IPS DF 19.7 (cell line): ENCODE results near the gene SEC11A.

Experiments used
- DNase-seq: peaks from one replicate; pipeline ENCODE4 v3.0.0-alpha.2; 2013; ENCODE audit warnings: low read depth, low spot score

SEC11A gene

GRCh38 chr15:84684092-84684491 lies 31.8 kb downstream of the SEC11A start:
- no peak for DNase-seq

DNA sequence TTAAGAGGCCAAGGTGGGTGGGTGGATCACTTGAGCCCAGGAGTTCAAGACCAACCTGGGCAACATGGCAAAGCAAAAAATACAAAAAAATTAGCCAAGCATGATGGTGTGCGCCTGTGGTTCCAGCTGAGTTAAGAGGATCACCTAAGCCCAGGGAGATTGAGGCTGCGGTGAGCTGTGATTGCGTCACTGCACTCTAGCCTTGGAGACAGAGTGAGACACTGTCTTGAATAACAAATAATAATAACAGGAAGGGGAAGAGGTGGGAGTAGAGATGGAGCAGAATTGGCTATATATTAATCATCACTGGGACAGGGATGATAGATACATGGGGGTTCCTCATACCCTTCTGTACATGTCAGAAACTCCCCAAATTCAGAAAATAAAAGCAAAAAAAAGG lies 34.1 kb downstream of the SEC11A start:
- no peak for DNase-seq

DNA sequence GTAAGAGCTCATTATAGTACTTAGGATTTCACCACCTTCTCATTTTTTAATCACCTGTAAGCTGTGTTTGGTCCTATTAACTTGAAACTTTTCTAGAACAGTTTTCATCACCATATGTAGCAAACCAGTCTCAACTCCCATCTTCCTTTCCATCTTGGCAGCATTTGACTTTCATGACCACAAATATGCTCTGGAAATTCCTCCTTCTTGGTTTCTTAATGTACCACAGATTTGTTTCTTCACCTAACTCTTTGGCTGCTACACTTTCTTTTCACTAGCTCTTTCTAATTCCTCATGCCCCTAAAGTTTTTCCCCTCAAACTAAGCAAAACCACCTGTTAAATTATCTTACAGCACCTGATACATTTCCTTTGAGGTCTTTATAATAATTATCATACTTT lies 44.7 kb downstream of the SEC11A start:
- no peak for DNase-seq

DNA sequence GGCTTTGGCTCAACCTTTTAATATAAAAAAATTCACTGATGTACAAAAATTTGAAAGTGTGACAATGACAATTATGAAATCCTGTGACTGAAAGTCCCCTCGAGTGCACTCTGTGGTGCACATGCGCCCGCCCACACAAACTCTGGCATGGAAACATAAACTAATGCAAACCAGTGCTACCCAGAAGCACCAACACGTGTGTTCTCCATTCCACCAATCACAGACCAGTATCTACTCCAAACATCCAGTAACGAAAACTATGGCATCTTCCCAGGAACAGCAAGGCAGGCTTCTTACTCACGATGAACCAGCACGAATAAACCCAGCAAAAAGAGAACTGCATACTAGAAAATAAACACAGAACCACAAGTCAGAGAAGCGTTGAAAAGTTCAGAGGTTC lies 46.2 kb downstream of the SEC11A start:
- DNase-seq, result no peak

GRCh38 chr15:84668221-84668982 lies 47.5 kb downstream of the SEC11A start:
- DNase-seq, result no peak

GRCh38 chr15:84666373-84666772 lies 49.6 kb downstream of the SEC11A start:
- no peak for DNase-seq

DNA sequence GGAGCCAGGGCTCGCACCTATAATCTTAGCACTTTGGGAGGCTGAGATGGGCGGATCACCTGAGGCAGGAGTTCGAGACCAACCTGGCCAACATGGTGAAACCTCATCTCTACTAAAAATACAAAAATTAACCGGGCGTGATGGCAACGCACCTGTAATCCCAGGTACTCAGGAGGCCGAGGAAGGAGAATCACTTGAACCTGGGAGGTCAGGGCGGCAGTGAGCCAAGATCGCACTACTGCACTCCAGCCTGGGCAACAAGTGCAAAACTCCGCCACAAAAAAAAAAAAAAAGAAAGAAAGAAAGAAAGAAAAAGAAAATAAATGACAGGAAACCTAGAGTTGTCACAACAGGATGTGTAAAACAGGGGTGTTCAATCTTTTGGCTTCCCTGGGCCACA lies 54.9 kb downstream of the SEC11A start:
- no peak for DNase-seq

- DNase-seq, result no peak
Observed at GRCh38 chr15:84659904-84660781, 55.8 kb downstream of the SEC11A start.

DNA sequence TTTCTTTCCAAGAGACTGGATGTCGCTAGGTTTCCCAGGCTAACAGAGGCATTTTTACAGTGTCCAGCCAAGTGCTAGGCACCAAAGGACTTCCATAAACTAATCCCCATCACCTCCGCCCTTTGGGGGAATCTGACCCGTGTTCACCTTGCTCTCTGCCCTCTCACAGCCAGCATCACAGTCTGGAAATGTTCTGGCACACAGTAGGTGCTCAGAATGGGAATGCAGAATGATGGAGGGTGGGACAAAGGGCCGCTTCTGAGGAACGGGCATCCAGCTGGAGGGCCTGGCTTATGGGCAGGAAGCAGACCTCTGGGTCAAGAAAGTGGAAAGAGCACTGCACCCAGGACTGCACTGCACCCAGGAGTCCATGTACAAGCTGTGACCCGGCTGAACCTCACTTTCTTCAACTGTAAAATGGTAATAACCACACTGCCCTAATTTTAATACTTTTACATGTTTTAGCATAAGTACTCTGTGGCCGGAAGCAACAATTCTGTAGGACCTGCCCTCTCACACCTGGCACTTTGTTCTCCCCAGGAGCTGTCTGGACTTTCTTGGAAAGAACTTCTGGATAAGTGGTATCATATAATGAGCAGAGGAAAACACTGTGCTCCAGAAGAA lies 57.0 kb downstream of the SEC11A start:
- DNase-seq, result no peak

- peak; percentile 52 for DNase-seq
Observed at GRCh38 chr15:84658080-84658787, 57.7 kb downstream of the SEC11A start, which contains the start of gene NMB. Gene NMB, minus strand, starts transcription at chr15:84658199. Its CDS starts 47 bp downstream, at chr15:84658152.

GRCh38 chr15:84657748-84658079 lies 58.2 kb downstream of the SEC11A start:
- no peak for DNase-seq

DNA sequence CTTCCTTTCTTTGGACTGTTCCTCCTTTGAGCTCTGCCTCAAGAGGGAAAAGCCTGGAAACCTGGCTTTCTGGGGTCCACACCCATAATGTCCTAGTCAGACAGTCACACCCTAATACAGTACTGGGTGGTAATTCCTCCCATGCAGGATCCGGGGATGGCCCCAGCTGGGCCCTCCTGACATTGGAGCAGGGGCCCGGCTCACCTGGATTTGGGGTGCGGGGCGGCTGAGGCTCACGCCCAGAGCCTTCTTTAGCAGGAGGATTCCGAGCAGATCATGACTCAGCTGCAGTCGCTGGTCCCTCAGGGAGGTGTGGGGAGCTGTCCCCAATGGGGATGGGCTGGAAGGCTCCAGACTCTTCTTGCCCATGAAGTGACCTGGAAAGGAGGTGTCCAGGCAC lies 59.0 kb downstream of the SEC11A start:
- no peak for DNase-seq

DNA sequence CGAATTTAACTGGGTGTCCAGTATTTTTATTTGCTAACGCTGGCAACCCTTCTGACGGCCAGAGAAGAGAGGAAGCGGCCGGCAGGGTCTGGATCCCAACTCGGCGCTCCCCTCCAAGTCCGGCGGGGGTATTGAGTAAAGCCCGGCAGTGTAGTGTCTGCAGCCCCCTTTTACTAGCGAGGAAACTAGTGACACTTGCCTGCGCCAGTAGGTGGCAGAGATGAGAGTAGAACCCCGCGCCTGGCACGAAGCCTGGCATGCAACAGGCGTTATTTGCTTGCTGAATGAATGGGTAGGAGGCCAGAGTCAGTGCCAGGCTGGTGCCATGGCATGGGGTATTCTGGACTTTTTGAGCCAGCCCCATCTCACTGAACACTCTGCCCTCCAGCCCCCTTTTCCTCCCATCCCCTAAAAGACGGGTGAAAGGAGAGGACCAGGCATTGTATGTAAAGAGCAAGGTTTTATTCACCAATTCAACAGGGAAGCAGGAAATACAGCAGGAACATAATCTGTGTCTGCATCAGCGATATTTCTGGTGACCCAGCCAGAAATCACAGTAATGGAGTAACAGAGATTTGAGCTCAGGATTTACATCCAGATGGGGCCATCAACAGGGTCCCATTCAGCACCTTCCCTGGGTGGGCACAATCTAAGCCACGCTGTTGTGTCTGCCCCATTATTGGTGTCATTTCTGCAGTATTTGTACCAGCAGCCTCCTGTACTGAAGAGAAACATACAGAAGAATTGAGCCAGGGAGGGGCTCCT lies 61.1 kb downstream of the SEC11A start:
- DNase-seq, result peak; percentile 42

GRCh38 chr15:84653910-84654688 lies 61.8 kb downstream of the SEC11A start, which contains the start of gene WDR73:
Gene WDR73, minus strand, starts transcription at chr15:84654283. Its CDS starts 9 bp downstream, at chr15:84654274.
- peak; percentile 48 for DNase-seq

GRCh38 chr15:84653584-84653909 lies 62.4 kb downstream of the SEC11A start:
- no peak for DNase-seq

DNA sequence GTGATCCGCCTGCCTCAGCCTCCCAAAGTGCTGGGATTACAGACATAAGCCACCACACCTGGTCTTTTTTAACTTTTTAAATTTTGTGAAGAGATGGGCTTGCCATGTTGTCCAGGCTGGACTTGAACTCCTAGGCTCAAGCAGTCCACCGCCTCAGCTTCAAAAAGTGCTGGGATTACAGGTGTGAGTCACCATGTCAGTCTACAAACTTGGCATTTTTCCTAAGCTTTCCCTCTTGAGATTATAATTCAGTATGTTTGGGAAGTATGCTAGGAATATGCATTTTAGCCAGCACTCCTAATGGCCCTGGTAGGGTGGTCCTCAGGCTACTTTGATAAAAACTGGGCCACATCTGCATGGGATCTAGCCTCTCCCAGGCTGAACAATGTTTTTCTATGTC lies 66.2 kb downstream of the SEC11A start:
- DNase-seq, result no peak

DNA sequence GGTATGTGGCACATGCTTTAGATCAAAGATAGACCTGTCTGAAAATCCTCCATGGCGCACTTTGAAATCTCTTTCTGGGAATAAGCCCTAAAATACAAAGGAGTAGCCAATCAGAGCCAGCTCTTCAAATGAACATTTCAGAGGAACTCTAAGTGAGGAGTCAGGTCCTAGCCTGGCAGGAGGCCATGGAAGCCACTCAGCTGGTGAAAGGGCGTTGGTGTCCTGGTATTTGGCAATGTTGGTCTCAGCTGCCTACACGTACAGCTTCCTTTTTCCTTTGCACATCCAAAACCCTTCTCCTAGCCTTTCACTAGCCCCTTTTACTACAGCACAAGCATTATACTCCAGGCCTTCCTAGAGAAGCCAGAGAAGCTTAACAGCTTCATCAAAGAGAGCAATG lies 67.4 kb downstream of the SEC11A start:
- DNase-seq, result no peak

GRCh38 chr15:84647726-84648125 lies 68.2 kb downstream of the SEC11A start:
- DNase-seq, result no peak

DNA sequence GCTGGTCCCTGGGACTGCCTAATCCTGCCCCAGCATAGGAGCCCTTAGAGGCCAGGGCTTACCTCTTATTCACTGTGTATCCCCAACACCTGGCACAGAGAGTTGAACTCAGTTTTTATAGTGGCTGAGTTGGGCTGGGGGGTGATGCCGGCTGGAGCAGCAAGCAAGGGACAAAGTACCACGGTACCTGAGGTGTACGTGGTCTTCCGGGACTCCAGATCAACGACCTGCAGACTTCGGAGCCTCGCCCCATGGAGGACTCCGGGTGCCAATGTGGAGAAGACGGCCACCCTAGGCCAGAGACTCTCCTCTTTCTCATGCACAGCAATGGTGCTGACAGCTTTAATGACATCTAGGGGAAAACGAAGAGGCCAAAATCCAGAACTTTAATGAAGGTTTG lies 69.9 kb downstream of the SEC11A start:
- no peak for DNase-seq

DNA sequence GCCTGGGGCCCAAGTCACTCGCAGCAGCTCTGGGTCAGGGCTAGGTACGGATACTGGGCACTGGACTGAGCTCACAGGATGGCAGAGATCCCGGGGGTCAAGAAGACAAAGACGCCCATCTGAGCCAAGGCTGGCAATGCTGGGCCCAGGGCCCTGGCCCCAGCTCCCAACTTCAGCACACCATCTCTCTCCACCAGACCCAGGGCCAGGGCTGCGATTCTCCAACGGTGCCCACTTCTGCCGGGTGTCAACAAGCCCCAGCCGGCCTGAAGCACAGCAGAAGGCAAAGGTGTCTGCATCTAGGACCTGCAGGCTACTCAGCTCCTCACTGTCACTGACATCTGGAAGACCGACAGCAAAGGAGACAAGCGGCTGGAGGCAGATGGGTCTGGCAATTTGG lies 70.4 kb downstream of the SEC11A start:
- no peak for DNase-seq
